ENCODE measurements around the gene RTN4IP1. TPM values are rescaled to one million over a fixed set of nuclear protein-coding genes. Genes with fewer than 3 reads are reported as not detected.
"Not testable (repeated sequence)": the region's sequence is repeated elsewhere in the genome, so short reads cannot be mapped to it uniquely, and the experiment has no call there.

The RTN4IP1 gene
- total RNA-seq, 1 experiment from 2014 or later, result 7.3 TPM

DNA sequence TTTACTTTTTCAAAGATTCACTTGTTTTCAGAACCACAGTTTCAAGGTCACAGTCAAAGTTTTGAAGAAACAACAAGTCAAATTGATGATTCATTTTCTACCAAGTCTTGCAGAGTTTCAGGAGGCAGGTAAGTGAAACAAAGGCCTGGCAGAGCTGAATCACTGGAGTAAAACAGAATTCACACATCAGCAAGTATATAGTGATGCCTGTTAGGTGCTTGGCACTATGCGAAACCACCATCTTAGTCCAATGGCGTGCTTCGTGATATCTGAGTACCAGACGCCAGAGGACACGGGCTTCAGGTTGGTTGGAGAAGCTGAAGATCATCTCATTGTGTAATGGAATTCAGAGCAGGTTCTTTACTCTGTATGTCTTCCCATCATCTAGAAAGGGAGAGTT is 75.9 kb downstream of the RTN4IP1 start:
- no peak overlapping the region for H2AFZ ChIP-seq (ENCODE audit: low read length)
- no peak for TF ChIP-seq EZH2phosphoT487 (IDR thresholded peaks at IDR 0.05; ENCODE audit: borderline replicate concordance, low read length)
- TF ChIP-seq EZH2 (IDR thresholded peaks at IDR 0.05; ENCODE audit: low read length, unreplicated experiment), result no peak
- TF ChIP-seq, protein P1, sequence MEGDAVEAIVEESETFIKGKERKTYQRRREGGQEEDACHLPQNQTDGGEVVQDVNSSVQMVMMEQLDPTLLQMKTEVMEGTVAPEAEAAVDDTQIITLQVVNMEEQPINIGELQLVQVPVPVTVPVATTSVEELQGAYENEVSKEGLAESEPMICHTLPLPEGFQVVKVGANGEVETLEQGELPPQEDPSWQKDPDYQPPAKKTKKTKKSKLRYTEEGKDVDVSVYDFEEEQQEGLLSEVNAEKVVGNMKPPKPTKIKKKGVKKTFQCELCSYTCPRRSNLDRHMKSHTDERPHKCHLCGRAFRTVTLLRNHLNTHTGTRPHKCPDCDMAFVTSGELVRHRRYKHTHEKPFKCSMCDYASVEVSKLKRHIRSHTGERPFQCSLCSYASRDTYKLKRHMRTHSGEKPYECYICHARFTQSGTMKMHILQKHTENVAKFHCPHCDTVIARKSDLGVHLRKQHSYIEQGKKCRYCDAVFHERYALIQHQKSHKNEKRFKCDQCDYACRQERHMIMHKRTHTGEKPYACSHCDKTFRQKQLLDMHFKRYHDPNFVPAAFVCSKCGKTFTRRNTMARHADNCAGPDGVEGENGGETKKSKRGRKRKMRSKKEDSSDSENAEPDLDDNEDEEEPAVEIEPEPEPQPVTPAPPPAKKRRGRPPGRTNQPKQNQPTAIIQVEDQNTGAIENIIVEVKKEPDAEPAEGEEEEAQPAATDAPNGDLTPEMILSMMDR (conservative IDR thresholded peaks at IDR 0.05; ENCODE audit: low read depth, low read length), result no peak
- H3K9me2 ChIP-seq (replicated peaks; ENCODE audit: low read length), result no peaks in the 10 kb centered on the region
- no peak overlapping the region for H3K4me3 ChIP-seq (ENCODE audit: low read length)
- peaks cover 21% of the 10 kb centered on the region for H3K36me3 ChIP-seq (ENCODE audit: low read depth, low read length)
- DNase-seq (no peak), ATAC-seq (no peak)
- POLR2A ChIA-PET (ENCODE audit: unreplicated experiment), result no interaction called here
- H3K27ac ChIP-seq (ENCODE audit: low read length), result no peak overlapping the region
- no peaks in the 10 kb centered on the region for H3K9me3 ChIP-seq (ENCODE audit: low read length)
- no peaks in the 10 kb centered on the region for H3F3A ChIP-seq (ENCODE audit: low read length, unreplicated experiment)
- no peaks in the 10 kb centered on the region for H4K20me1 ChIP-seq (ENCODE audit: low read length)
- intact Hi-C loops (cut with micrococcal nuclease), result no loop called here
- no TSS peak for BruUV-seq (replicated peaks)
- no peak overlapping the region for H3K4me2 ChIP-seq (ENCODE audit: low read length)
- H3K4me1 ChIP-seq (ENCODE audit: insufficient read depth, low read length), result peaks cover 4% of the 10 kb centered on the region
- H3K27me3 ChIP-seq (ENCODE audit: low read length), result no peaks in the 10 kb centered on the region
- CTCF ChIA-PET, result no interaction called here
- no peak overlapping the region for H3K9ac ChIP-seq (ENCODE audit: low read length)
- H3K79me2 ChIP-seq (ENCODE audit: low read length), result no peaks in the 10 kb centered on the region

- Histone ChIP-seq H4K20me1 (ENCODE audit: low read length) (no peaks in the 10 kb centered on the region), H3K9me2 (replicated peaks; ENCODE audit: low read length) (no peaks in the 10 kb centered on the region), H3K79me2 (ENCODE audit: low read length) (no peaks in the 10 kb centered on the region), H3K27ac (ENCODE audit: low read length) (no peak overlapping the region), H3K4me1 (ENCODE audit: insufficient read depth, low read length) (peaks cover 23% of the 10 kb centered on the region), H3K36me3 (ENCODE audit: low read depth, low read length) (peaks cover 21% of the 10 kb centered on the region), H3K9me3 (ENCODE audit: low read length) (no peaks in the 10 kb centered on the region), H3K9ac (ENCODE audit: low read length) (no peak overlapping the region), H3K27me3 (ENCODE audit: low read length) (no peaks in the 10 kb centered on the region), H3F3A (ENCODE audit: low read length, unreplicated experiment) (peaks cover 8% of the 10 kb centered on the region), H2AFZ (ENCODE audit: low read length) (no peak overlapping the region), H3K4me3 (ENCODE audit: low read length) (no peak overlapping the region), H3K4me2 (ENCODE audit: low read length) (no peak overlapping the region)
- DNase-seq, result no peak
- TF ChIP-seq EZH2 (IDR thresholded peaks at IDR 0.05; ENCODE audit: low read length, unreplicated experiment) (no peak), EZH2phosphoT487 (IDR thresholded peaks at IDR 0.05; ENCODE audit: borderline replicate concordance, low read length) (no peak)
- TF ChIP-seq, protein P1 (conservative IDR thresholded peaks at IDR 0.05; ENCODE audit: low read depth, low read length), result no peak
- ChIA-PET POLR2A (ENCODE audit: unreplicated experiment) (no interaction called here), CTCF (no interaction called here)
- ATAC-seq, result no peak
- BruUV-seq (replicated peaks), result no TSS peak
- intact Hi-C loops (cut with micrococcal nuclease), result no loop called here
Measured at GRCh38 chr6:106551155-106551554, 78.1 kb downstream of the RTN4IP1 start.

- ChIA-PET CTCF (no interaction called here), POLR2A (ENCODE audit: unreplicated experiment) (no interaction called here)
- no peaks in the 10 kb centered on the region for H4K20me1 ChIP-seq (ENCODE audit: low read length)
- H3K27me3 ChIP-seq (ENCODE audit: low read length), result no peaks in the 10 kb centered on the region
- H3K9ac ChIP-seq (ENCODE audit: low read length), result no peak overlapping the region
- H3K36me3 ChIP-seq (ENCODE audit: low read depth, low read length), result peaks cover 24% of the 10 kb centered on the region
- ATAC-seq (no peak), DNase-seq (no peak)
- TF ChIP-seq, protein P1 (conservative IDR thresholded peaks at IDR 0.05; ENCODE audit: low read depth, low read length), result no peak
- TF ChIP-seq EZH2 (IDR thresholded peaks at IDR 0.05; ENCODE audit: low read length, unreplicated experiment), result no peak
- no peak for TF ChIP-seq EZH2phosphoT487 (IDR thresholded peaks at IDR 0.05; ENCODE audit: borderline replicate concordance, low read length)
- H3K9me2 ChIP-seq (replicated peaks; ENCODE audit: low read length), result no peaks in the 10 kb centered on the region
- H3K4me2 ChIP-seq (ENCODE audit: low read length), result no peak overlapping the region
- no peak overlapping the region for H3K4me3 ChIP-seq (ENCODE audit: low read length)
- no peak overlapping the region for H3K27ac ChIP-seq (ENCODE audit: low read length)
- no peaks in the 10 kb centered on the region for H3K9me3 ChIP-seq (ENCODE audit: low read length)
- H3K4me1 ChIP-seq (ENCODE audit: insufficient read depth, low read length), result peaks cover 38% of the 10 kb centered on the region
- H3K79me2 ChIP-seq (ENCODE audit: low read length), result no peaks in the 10 kb centered on the region
- intact Hi-C loops (cut with micrococcal nuclease), result no loop called here
- no TSS peak for BruUV-seq (replicated peaks)
- H3F3A ChIP-seq (ENCODE audit: low read length, unreplicated experiment), result peaks cover 11% of the 10 kb centered on the region
- no peak overlapping the region for H2AFZ ChIP-seq (ENCODE audit: low read length)
Measured at GRCh38 chr6:106549521-106549920, 79.8 kb downstream of the RTN4IP1 start.

DNA sequence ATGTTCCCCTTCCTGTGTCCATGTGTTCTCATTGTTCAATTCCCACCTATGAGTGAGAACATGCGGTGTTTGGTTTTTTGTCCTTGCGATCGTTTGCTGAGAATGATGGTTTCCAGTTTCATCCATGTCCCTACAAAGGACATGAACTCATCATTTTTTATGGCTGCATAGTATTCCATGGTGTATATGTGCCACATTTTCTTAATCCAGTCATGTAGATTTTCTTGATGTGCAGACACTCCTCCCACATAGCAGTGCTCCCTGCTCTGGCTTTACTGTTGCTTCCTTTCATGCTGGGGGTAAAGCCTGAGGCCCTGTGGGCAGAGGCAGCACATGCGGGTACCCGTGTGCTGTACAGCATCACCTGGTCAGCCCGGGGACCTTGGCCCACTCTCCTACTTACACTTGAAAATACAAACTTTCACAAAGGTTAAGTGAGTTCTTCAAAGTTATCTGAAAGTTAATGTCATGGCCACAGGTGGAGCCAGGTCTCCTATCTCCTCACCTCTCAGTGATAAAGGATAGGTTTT is 80.3 kb downstream of the RTN4IP1 start:
- intact Hi-C loops (cut with micrococcal nuclease); H3K27me3 ChIP-seq (ENCODE audit: low read length); H3K9me3 ChIP-seq (ENCODE audit: low read length); H3K4me3 ChIP-seq (ENCODE audit: low read length); CTCF ChIA-PET; ATAC-seq; H4K20me1 ChIP-seq (ENCODE audit: low read length); DNase-seq; H3K79me2 ChIP-seq (ENCODE audit: low read length); H2AFZ ChIP-seq (ENCODE audit: low read length); BruUV-seq (replicated peaks); H3K9me2 ChIP-seq (replicated peaks; ENCODE audit: low read length); H3K4me2 ChIP-seq (ENCODE audit: low read length); H3K9ac ChIP-seq (ENCODE audit: low read length); POLR2A ChIA-PET (ENCODE audit: unreplicated experiment); H3K27ac ChIP-seq (ENCODE audit: low read length): not testable (repeated sequence)
- H3F3A ChIP-seq (ENCODE audit: low read length, unreplicated experiment), result peaks cover 11% of the 10 kb centered on the region
- H3K36me3 ChIP-seq (ENCODE audit: low read depth, low read length), result peaks cover 28% of the 10 kb centered on the region
- H3K4me1 ChIP-seq (ENCODE audit: insufficient read depth, low read length), result peaks cover 38% of the 10 kb centered on the region

Data from PC-3 (cell line).